Heart right ventricle (tissue), 16 donors: Measurements from ENCODE around the gene ATOSB. TPM values are rescaled to one million over a fixed set of nuclear protein-coding genes. Genes with fewer than 3 reads are reported as not detected.

ENCODE experiments used
- ATAC-seq, 8 donors: fragments of 200-7000 bp; cut with Tn5 transposase; one replicate each; pipeline ENCODE4 v1.9.1; 2020; ENCODE audit warnings: mild to moderate bottlenecking in 8 of 8, moderate library complexity in 8 of 8, moderate number of reproducible peaks in 1 of 8
- DNase-seq, 2 donors: peaks; one replicate each; pipeline ENCODE4 v3.0.0-alpha.2; 2020
- H3K27ac ChIP-seq, 10 donors: fragments of 200-600 bp; sonication (generic) in 2 of 10; one replicate each; pipeline versions ENCODE4 v1.5.0 to v1.8.0; 2020 to 2022; ENCODE audit warnings: mild to moderate bottlenecking in 3 of 10
- H3K27me3 ChIP-seq, 7 donors: fragments of 200-600 bp; one replicate each; pipeline ENCODE4 v1.8.0; 2021 to 2022; ENCODE audit warnings: mild to moderate bottlenecking in 2 of 7
- H3K36me3 ChIP-seq, 9 donors: fragments of 200-600 bp; sonication (generic) in 1 of 9; one replicate each; pipeline versions ENCODE4 v1.5.0 to v1.8.0; 2020 to 2022; ENCODE audit warnings: mild to moderate bottlenecking in 2 of 9
- H3K4me1 ChIP-seq, 9 donors: fragments of 200-600 bp; sonication (generic) in 1 of 9; one replicate each; pipeline versions ENCODE4 v1.5.0 to v1.8.0; 2020 to 2022; ENCODE audit warnings: mild to moderate bottlenecking in 4 of 9
- H3K4me3 ChIP-seq, 10 donors: fragments of 200-600 bp; sonication (generic) in 2 of 10; one replicate each; pipeline versions ENCODE4 v1.5.0 to v1.8.0; 2020 to 2022; ENCODE audit warnings: mild to moderate bottlenecking in 7 of 10, moderate library complexity in 2 of 10
- H3K9me3 ChIP-seq, 11 donors: fragments of 200-600 bp in 10 of 11; sonication (generic) in 2 of 11; one replicate each; pipeline versions ENCODE4 v1.5.0 to v1.8.0; 2013 to 2022; ENCODE audit warnings: mild to moderate bottlenecking in 2 of 11, control low read depth in 1 of 11, moderate library complexity in 1 of 11
- WGBS, 2 donors: extraction: QIAGEN DNeasy Blood & Tissue Kit; methylation state at CpG; one replicate each; pipeline ENCODE4 v1.1.7; 2013; ENCODE audit warnings: inconsistent platforms in 1 of 2; 5-methylcytosine and 5-hydroxymethylcytosine counted together
- intact Hi-C, 10 donors: fragments of 100-400 bp; cut with DNase I; formaldehyde crosslinking; loops; one replicate each; pipeline versions ENCODE4 v1.11.1 to v1.14.2; 2022
- polyA plus RNA-seq, 2 donors: library from polyadenylated mRNA; stranded (reverse); fragments of 200-250 nt; gene quantifications; one replicate each; pipeline ENCODE4 v1.2.3, GENCODE V29; 2013
- total RNA-seq, 10 donors: library from RNA; stranded (reverse); fragmentation: NEBNext Ultra II Directional in 3 of 10; extraction: Animal tissue kit (Norgen Biotek cat#: 25700) in 3 of 10; gene quantifications; one replicate each; pipeline versions ENCODE4 v1.2.1 to v1.2.4, GENCODE V29; 2021 to 2023
- TF ChIP-seq, protein P1 (sequence below), 9 donors: fragments of 200-600 bp; sonication (generic) in 2 of 9; IDR thresholded peaks; one replicate each; pipeline versions ENCODE4 v1.5.0 to v1.8.0; 2021 to 2022; ENCODE audit warnings: antibody characterized with exemption in 9 of 9, mild to moderate bottlenecking in 5 of 9, moderate library complexity in 1 of 9
- donor health status: Arrhythmogenic right ventricular cardiomyopathy.
- donor health status: ischemic (EF 13 %, LVEDD 7.1; RV severe dilation, severe dysfunction).
- donor health status: healthy with polysubstance abuse.
- donor health status: DM: no; HTN: yes; CAD: no.
- donor health status: DM: no; HTN: no; CAD: no.
- donor health status: ischemic (EF 25% LVEDD 6.9; RV normal size, moderate dysfunction).
- donor health status: ischemic (EF 25% LVEDD 5.7; RV mildly dilated, moderate dysfunction).
- donor health status: healthy.
- donor health status: DM: yes; HTN: yes; CAD: no.
- donor health status: Ischemic cardiomyopathy.
- donor health status: ischemic (EF 35%, LVEDD 5.7; RV mildly dilated, moderate dysfunction).
- donor health status: nonischemic (EF 11% LVEDD 7.7; RV severe dilation, severe dysfunction).
- donor health status: DM: yes; HTN: yes; CAD: no.
- donor health status: PGD.
- donor health status: ischemic (EF 29% LVEDD 5.4; RV normal size, mild dysfunction).
- donor health status: nonischemic (EF 23%, LVEDD 6.1; RV moderate dilation, normal function).

The ATOSB gene
- total and polyA plus RNA-seq, 12 donors: 12.2 to 31.6 (median 17.2) TPM

DNA sequence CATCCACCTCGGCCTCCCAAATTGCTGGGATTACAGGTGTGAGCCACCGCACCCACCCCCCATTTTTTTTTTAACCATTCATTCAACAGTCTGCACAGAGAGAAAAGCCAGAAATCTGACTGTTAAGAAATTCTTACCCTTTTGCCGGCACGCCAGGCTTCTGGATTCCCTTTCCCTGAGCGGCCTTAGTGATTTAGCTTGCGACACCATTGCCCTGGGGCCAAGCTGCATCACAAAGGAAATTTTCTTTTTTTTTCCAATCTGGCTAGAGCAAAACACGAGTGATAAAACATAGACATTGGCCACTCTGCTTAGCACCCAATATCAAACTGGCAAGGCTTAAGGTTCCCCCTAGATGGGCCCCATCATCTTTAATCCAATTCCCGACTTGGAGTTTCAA lies 21.2 kb upstream of the ATOSB start:
- 76 to 80% methylated on average over 8 of the region's 8 CpGs for WGBS, 2 donors
- H3K9me3 ChIP-seq: peaks cover 0 to 20% (median 6%) of the 10 kb centered on the region in 11 donors
- H3K4me3 ChIP-seq: no peak overlapping the region
- TF ChIP-seq, protein P1, sequence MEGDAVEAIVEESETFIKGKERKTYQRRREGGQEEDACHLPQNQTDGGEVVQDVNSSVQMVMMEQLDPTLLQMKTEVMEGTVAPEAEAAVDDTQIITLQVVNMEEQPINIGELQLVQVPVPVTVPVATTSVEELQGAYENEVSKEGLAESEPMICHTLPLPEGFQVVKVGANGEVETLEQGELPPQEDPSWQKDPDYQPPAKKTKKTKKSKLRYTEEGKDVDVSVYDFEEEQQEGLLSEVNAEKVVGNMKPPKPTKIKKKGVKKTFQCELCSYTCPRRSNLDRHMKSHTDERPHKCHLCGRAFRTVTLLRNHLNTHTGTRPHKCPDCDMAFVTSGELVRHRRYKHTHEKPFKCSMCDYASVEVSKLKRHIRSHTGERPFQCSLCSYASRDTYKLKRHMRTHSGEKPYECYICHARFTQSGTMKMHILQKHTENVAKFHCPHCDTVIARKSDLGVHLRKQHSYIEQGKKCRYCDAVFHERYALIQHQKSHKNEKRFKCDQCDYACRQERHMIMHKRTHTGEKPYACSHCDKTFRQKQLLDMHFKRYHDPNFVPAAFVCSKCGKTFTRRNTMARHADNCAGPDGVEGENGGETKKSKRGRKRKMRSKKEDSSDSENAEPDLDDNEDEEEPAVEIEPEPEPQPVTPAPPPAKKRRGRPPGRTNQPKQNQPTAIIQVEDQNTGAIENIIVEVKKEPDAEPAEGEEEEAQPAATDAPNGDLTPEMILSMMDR (IDR thresholded peaks at IDR 0.05): no peak
- intact Hi-C loops: no loop called here
- no peak overlapping the region for H3K27ac ChIP-seq
- no peaks in the 10 kb centered on the region for H3K36me3 ChIP-seq
- no peaks in the 10 kb centered on the region for H3K27me3 ChIP-seq
- peaks cover 0 to 23% (median 6%) of the 10 kb centered on the region in 9 donors for H3K4me1 ChIP-seq
- ATAC-seq (no peak), DNase-seq (no peak)

DNA sequence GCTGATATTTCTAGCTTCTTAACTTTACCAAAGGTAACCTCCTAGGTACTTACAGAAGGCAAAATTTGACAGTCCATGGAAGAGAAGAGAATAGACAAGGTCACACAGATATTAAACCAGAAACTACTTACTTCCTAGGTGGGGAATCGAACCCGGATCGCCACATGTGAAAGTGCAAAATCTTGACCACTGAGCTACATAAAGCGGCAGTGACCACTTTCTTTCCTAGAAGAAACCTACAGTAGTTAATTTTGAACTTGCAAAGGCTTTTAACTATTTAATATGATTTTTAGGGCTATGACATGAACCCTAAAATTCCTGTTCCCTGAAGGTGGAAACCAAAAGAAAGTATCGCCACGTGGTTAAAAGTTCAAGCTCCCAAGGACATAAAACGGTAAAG lies 20.3 kb upstream of the ATOSB start:
- intact Hi-C loops: no loop called here
- no peak overlapping the region for H3K4me3 ChIP-seq
- no peaks in the 10 kb centered on the region for H3K27me3 ChIP-seq
- H3K36me3 ChIP-seq: no peaks in the 10 kb centered on the region
- WGBS, 2 donors: 90 to 92% methylated on average over 7 of the region's 7 CpGs
- peaks cover 0 to 17% (median 0%) of the 10 kb centered on the region in 11 donors for H3K9me3 ChIP-seq
- ATAC-seq: no peak
- H3K27ac ChIP-seq: no peak overlapping the region
- peaks cover 0 to 23% (median 6%) of the 10 kb centered on the region in 9 donors for H3K4me1 ChIP-seq
- TF ChIP-seq, protein P1 (IDR thresholded peaks at IDR 0.05): no peak
- no peak for DNase-seq

DNA sequence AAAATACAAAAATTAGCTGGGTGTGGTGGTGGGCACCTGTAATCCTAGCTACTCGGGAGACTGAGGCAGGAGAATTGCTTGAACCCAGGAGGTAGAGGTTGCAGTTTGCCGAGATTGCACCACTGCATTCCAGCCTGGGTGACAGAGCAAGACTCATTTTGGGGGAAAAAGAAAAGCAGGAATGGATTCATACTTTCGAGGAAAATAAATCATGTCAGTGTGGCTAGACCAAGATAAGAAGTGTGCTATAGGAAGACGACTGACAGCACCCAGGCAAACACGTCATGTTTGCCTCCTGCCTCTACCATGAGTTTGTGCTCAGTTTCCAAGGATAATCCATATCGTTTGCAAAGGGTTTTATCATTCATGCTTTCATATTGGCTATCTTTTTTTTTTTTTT lies 19.3 kb upstream of the ATOSB start:
- TF ChIP-seq, protein P1 (IDR thresholded peaks at IDR 0.05): no peak
- WGBS, 2 donors: 80 to 82% methylated on average over 6 of the region's 6 CpGs
- H3K36me3 ChIP-seq: no peaks in the 10 kb centered on the region
- H3K27ac ChIP-seq: no peak overlapping the region
- H3K9me3 ChIP-seq: peaks cover 0 to 12% (median 0%) of the 10 kb centered on the region in 11 donors
- DNase-seq (no peak), ATAC-seq (no peak)
- no peaks in the 10 kb centered on the region for H3K27me3 ChIP-seq
- intact Hi-C loops: no loop called here
- H3K4me3 ChIP-seq: no peak overlapping the region
- peaks cover 0 to 23% (median 6%) of the 10 kb centered on the region in 9 donors for H3K4me1 ChIP-seq

DNA sequence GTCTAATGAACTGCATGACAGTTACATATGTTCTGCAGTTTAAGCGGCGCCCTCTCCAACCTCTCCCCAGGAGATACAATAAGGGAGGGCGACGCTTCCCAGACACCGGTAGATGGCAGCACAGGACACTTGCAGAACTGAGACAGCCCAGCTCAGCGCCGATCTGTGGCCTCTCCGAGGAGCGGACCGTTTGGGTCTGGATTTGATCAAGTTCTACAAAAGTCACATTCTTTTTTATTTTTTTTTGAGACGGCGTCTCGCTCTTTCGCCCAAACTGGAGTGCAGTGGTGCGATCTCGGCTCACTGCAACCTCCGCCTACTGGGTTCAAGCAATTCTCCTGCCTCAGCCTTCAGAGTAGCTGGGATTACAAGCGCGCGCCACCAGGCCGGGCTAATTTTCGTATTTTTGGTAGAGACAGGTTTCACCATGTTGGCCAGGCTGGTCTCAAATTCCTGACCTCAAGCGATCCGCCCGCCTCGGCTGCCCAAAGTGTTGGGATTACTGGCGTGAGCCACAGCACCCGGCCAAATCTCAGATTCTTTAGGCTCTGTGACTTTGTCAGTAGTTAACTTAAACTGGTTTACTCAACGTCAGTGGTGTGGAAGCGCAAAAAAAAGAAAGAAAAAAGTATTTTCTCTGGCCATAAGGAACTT lies 1.4 kb upstream of the ATOSB start:
- Histone ChIP-seq H3K4me1 (peaks cover 6 to 48% (median 39%) of the 10 kb centered on the region in 9 donors), H3K4me3 (peak overlapping the region; percentile 26 to 78 (median 66)), H3K36me3 (no peaks in the 10 kb centered on the region), H3K27me3 (no peaks in the 10 kb centered on the region), H3K9me3 (no peaks in the 10 kb centered on the region), H3K27ac (peak overlapping the region in 9 of 10 donors; percentile 84 to 98 (median 94))
- ATAC-seq (peak; percentile 71 to 87 (median 82)), DNase-seq (peak; percentile 83 to 95)
- TF ChIP-seq, protein P1 (IDR thresholded peaks at IDR 0.05): peak; percentile 94 to 97 (median 95)
- intact Hi-C loops: loop anchor here (1.0 to 10.0 kb wide), 16 partner anchors 44 to 440 kb away; partner anchors contain the start of gene UNC13B (in 4 of the 10)
- 20 to 21% methylated on average over 30 of the region's 30 CpGs for WGBS, 2 donors
